Neural cell (in vitro differentiated cells): ENCODE data around the gene PKP1. TPM values are rescaled to one million over a fixed set of nuclear protein-coding genes. Genes with fewer than 3 reads are reported as not detected.

Source experiments
- H2AFZ ChIP-seq: fragments of 200-600, 300-800 bp; sonication (generic), shearing (Covaris generic); 2 replicates; pipeline ENCODE4 v1.6.0; 2014; ENCODE audit warnings: low read depth, mild to moderate bottlenecking, antibody characterized with exemption, low read length, moderate library complexity
- H3F3A ChIP-seq: fragments of 200-600 bp; shearing (Covaris generic); 2 replicates; pipeline ENCODE4 v1.6.1; 2016; ENCODE audit warnings: mild to moderate bottlenecking, moderate library complexity, mixed read lengths, antibody characterized with exemption, low read length; ENCODE audit not compliant: insufficient read depth, poor library complexity, severe bottlenecking
- H3K27ac ChIP-seq: fragments of 200-600, 300-800 bp; sonication (generic), shearing (Covaris generic); 2 replicates; pipeline ENCODE4 v1.5.1; 2014; ENCODE audit warnings: mild to moderate bottlenecking, low read length, moderate library complexity
- H3K27me3 ChIP-seq: fragments of 300-800, 200-600 bp; sonication (generic), shearing (Covaris generic); 2 replicates; pipeline ENCODE4 v1.6.0; 2014; ENCODE audit warnings: mild to moderate bottlenecking, low read depth, low read length, moderate library complexity; ENCODE audit not compliant: insufficient read depth
- H3K36me3 ChIP-seq: fragments of 300-800, 200-600 bp; sonication (generic), shearing (Covaris generic); 2 replicates; pipeline ENCODE4 v1.5.1; 2014; ENCODE audit warnings: mild to moderate bottlenecking, antibody characterized with exemption, low read length, moderate library complexity; ENCODE audit not compliant: insufficient read depth
- H3K4me2 ChIP-seq: fragments of 300-800, 200-600 bp; sonication (generic), shearing (Covaris generic); 2 replicates; pipeline ENCODE4 v1.6.0; 2014; ENCODE audit warnings: mild to moderate bottlenecking, low read length
- H3K4me3 ChIP-seq: fragments of 300-800, 200-600 bp; sonication (generic), shearing (Covaris generic); 2 replicates; pipeline ENCODE4 v1.5.1; 2014; ENCODE audit warnings: mild to moderate bottlenecking, low read length, moderate library complexity
- H3K79me2 ChIP-seq: fragments of 200-600 bp; shearing (Covaris generic); replicated peaks from 2 replicates; pipeline ENCODE4 v1.6.0; 2014; ENCODE audit warnings: mild to moderate bottlenecking, low read length, moderate library complexity; ENCODE audit not compliant: insufficient read depth
- H3K9ac ChIP-seq: fragments of 300-800, 200-600 bp; sonication (generic), shearing (Covaris generic); 2 replicates; pipeline ENCODE4 v1.6.1; 2016; ENCODE audit warnings: mild to moderate bottlenecking, low read length, mixed read lengths
- H3K9me2 ChIP-seq: fragments of 200-600 bp; shearing (Covaris generic); 2 replicates; pipeline ENCODE4 v1.6.1; 2016; ENCODE audit warnings: mild to moderate bottlenecking, low read length, mixed read lengths; ENCODE audit not compliant: insufficient read depth
- H3K9me3 ChIP-seq: fragments of 200-600, 300-800 bp; sonication (generic), shearing (Covaris generic); 2 replicates; pipeline ENCODE4 v1.6.1; 2016; ENCODE audit warnings: mild to moderate bottlenecking, mixed run types, low read length, moderate library complexity, mixed read lengths
- H4K20me1 ChIP-seq: fragments of 200-600 bp; shearing (Covaris generic); 2 replicates; pipeline ENCODE4 v1.6.1; 2016; ENCODE audit warnings: mild to moderate bottlenecking, mixed run types; ENCODE audit not compliant: insufficient read depth
- EP300 ChIP-seq: fragments of 450-650 bp; conservative IDR thresholded peaks from 2 replicates; pipeline ENCODE4 v1.6.1; 2014; ENCODE audit warnings: antibody characterized with exemption, mild to moderate bottlenecking, moderate library complexity; ENCODE audit not compliant: poor library complexity, severe bottlenecking
- EZH2 ChIP-seq: fragments of 200-600, 300-800 bp; shearing (Covaris generic), sonication (generic); IDR thresholded peaks from 2 replicates; pipeline ENCODE4 v1.6.1; 2014; ENCODE audit warnings: antibody characterized with exemption, low read length, borderline replicate concordance, mild to moderate bottlenecking; ENCODE audit not compliant: insufficient read depth, poor library complexity, severe bottlenecking
- MXI1 ChIP-seq: fragments of 450-650 bp; conservative IDR thresholded peaks from 2 replicates; pipeline ENCODE4 v1.6.1; 2014; ENCODE audit warnings: antibody characterized with exemption, mild to moderate bottlenecking; ENCODE audit not compliant: poor library complexity, severe bottlenecking
- POLR2AphosphoS5 ChIP-seq: IDR thresholded peaks from 2 replicates; pipeline ENCODE4 v1.6.1; 2012
- RAD21 ChIP-seq: fragments of 450-650 bp; conservative IDR thresholded peaks from 2 replicates; pipeline ENCODE4 v1.6.1; 2014; ENCODE audit warnings: antibody characterized with exemption, mild to moderate bottlenecking, moderate library complexity
- SMC3 ChIP-seq: fragments of 450-650 bp; conservative IDR thresholded peaks from 2 replicates; pipeline ENCODE4 v1.6.1; 2014; ENCODE audit warnings: antibody characterized with exemption, mild to moderate bottlenecking, moderate library complexity; ENCODE audit not compliant: poor library complexity
- TAF1 ChIP-seq: IDR thresholded peaks from 2 replicates; pipeline ENCODE4 v1.6.1; 2012; ENCODE audit warnings: low read depth
- polyA plus RNA-seq: library from polyadenylated mRNA; depleted of rRNA; stranded (reverse); fragments of >200 nt; gene quantifications from 2 replicates; pipeline ENCODE4 v1.2.3, GENCODE V29; 2014
- TF ChIP-seq, protein P1 (sequence below): fragments of 450-650 bp; IDR thresholded peaks from 2 replicates; pipeline ENCODE4 v1.5.1; 2014; ENCODE audit warnings: antibody characterized with exemption, mild to moderate bottlenecking, moderate library complexity; ENCODE audit not compliant: poor library complexity, severe bottlenecking
- TF ChIP-seq, protein P2 (sequence below): IDR thresholded peaks from 2 replicates; pipeline ENCODE4 v1.6.1; 2012; ENCODE audit warnings: borderline replicate concordance

The PKP1 gene
- polyA plus RNA-seq, 1 donor from 2014 or later, result not detected

DNA sequence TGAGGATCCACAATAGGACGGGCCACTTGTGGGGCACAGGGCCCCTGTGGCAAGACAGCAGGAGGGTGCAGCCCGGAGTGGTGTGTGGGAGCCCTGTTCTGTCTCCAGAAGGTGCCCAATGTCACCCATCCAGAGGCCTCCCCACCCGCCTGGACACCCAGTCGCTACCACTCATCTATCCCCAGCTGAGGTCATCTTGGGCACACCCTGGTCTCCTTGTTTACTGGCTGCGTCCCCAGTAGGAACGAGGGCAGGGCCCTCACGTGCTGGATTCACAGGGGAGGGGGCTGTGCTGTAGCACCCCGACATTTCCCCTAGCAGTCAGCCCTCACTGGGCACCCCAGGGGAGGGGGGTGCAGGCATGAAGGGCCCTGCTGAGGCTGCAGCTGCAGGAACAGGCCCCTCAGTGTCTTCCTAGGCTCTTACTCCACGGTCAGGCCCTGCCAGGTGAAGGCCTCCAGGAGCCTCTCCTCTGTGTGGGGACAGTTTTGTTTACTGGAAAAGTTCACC lies 96.5 kb downstream of the PKP1 start:
- H3K36me3 ChIP-seq, result no peaks in the 10 kb centered on the region
- TF ChIP-seq POLR2AphosphoS5 (no peak), RAD21 (no peak), SMC3 (no peak), TAF1 (no peak), EP300 (no peak), MXI1 (no peak), EZH2 (no peak)
- TF ChIP-seq, protein P1, sequence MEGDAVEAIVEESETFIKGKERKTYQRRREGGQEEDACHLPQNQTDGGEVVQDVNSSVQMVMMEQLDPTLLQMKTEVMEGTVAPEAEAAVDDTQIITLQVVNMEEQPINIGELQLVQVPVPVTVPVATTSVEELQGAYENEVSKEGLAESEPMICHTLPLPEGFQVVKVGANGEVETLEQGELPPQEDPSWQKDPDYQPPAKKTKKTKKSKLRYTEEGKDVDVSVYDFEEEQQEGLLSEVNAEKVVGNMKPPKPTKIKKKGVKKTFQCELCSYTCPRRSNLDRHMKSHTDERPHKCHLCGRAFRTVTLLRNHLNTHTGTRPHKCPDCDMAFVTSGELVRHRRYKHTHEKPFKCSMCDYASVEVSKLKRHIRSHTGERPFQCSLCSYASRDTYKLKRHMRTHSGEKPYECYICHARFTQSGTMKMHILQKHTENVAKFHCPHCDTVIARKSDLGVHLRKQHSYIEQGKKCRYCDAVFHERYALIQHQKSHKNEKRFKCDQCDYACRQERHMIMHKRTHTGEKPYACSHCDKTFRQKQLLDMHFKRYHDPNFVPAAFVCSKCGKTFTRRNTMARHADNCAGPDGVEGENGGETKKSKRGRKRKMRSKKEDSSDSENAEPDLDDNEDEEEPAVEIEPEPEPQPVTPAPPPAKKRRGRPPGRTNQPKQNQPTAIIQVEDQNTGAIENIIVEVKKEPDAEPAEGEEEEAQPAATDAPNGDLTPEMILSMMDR, result no peak
- TF ChIP-seq, protein P2, sequence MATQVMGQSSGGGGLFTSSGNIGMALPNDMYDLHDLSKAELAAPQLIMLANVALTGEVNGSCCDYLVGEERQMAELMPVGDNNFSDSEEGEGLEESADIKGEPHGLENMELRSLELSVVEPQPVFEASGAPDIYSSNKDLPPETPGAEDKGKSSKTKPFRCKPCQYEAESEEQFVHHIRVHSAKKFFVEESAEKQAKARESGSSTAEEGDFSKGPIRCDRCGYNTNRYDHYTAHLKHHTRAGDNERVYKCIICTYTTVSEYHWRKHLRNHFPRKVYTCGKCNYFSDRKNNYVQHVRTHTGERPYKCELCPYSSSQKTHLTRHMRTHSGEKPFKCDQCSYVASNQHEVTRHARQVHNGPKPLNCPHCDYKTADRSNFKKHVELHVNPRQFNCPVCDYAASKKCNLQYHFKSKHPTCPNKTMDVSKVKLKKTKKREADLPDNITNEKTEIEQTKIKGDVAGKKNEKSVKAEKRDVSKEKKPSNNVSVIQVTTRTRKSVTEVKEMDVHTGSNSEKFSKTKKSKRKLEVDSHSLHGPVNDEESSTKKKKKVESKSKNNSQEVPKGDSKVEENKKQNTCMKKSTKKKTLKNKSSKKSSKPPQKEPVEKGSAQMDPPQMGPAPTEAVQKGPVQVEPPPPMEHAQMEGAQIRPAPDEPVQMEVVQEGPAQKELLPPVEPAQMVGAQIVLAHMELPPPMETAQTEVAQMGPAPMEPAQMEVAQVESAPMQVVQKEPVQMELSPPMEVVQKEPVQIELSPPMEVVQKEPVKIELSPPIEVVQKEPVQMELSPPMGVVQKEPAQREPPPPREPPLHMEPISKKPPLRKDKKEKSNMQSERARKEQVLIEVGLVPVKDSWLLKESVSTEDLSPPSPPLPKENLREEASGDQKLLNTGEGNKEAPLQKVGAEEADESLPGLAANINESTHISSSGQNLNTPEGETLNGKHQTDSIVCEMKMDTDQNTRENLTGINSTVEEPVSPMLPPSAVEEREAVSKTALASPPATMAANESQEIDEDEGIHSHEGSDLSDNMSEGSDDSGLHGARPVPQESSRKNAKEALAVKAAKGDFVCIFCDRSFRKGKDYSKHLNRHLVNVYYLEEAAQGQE, result no peak
- no peaks in the 10 kb centered on the region for H3K79me2 ChIP-seq
- H3K27me3 ChIP-seq, result no peaks in the 10 kb centered on the region
- H3K9ac ChIP-seq, result no peak overlapping the region
- H3K4me3 ChIP-seq, result no peak overlapping the region
- H2AFZ ChIP-seq, result no peak overlapping the region
- no peaks in the 10 kb centered on the region for H3F3A ChIP-seq
- H3K9me3 ChIP-seq, result no peaks in the 10 kb centered on the region
- no peak overlapping the region for H3K4me2 ChIP-seq
- H3K27ac ChIP-seq, result no peak overlapping the region
- no peaks in the 10 kb centered on the region for H4K20me1 ChIP-seq
- no peaks in the 10 kb centered on the region for H3K9me2 ChIP-seq

DNA sequence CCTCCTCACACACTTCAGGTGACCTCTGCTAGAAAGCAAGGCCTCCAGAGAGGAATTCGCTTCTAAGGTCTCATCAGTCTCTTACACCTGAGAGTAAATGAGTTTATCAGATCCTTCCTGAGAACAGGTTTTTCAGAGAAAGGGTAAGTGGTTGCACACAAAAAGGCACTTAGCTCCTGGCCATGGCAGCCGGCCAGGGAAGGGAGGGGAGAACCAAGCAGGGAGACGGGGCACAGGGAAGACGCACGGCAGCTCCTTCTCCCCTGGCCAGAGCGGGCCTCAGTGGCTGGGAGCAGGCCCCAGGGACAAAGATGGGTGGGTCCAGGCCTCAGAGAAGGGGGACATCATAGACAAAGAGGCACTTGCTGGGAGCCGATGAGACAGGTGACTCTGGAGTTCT lies 97.8 kb downstream of the PKP1 start:
- H3K9me3 ChIP-seq, result no peaks in the 10 kb centered on the region
- H3K36me3 ChIP-seq, result no peaks in the 10 kb centered on the region
- H3K27ac ChIP-seq, result no peak overlapping the region
- H4K20me1 ChIP-seq, result no peaks in the 10 kb centered on the region
- H2AFZ ChIP-seq, result no peak overlapping the region
- no peak for TF ChIP-seq SMC3
- TF ChIP-seq EP300, result no peak
- TF ChIP-seq, protein P1, result no peak
- TF ChIP-seq RAD21, result no peak
- no peak for TF ChIP-seq EZH2
- no peak for TF ChIP-seq TAF1
- TF ChIP-seq POLR2AphosphoS5, result no peak
- no peak for TF ChIP-seq MXI1
- TF ChIP-seq, protein P2, result no peak
- H3K4me2 ChIP-seq, result no peak overlapping the region
- H3K9me2 ChIP-seq, result no peaks in the 10 kb centered on the region
- H3K4me3 ChIP-seq, result no peak overlapping the region
- H3F3A ChIP-seq, result no peaks in the 10 kb centered on the region
- H3K79me2 ChIP-seq, result no peaks in the 10 kb centered on the region
- no peaks in the 10 kb centered on the region for H3K27me3 ChIP-seq
- no peak overlapping the region for H3K9ac ChIP-seq
